ENCODE data around the gene OSBPL10. TPM values are rescaled to one million over a fixed set of nuclear protein-coding genes. Genes with fewer than 3 reads are reported as not detected.

OSBPL10 gene
- total and polyA plus RNA-seq, 2 of the 8 experiments (the other 6 are each of a cell fraction or from before 2014, with no cell fraction given): 26.2 to 86.7 TPM

DNA sequence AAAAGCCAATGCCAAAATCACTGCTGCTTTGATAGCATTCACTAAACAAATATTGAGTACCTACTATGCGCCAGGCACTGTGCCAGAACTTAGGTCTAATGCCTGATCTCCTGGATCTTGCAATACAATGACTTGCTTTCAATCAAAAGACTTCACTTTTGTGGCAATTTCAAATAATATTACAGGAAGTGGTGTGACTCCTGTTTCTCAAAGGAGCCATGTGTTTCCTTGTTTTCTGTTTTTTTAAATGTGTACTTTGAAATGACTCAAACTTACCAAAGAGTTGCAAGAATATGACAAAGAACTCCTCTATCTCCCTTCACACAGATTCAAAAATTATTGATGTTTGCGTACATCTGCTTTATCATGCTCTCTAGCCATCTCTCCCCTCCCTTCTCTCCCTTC is 18.3 kb downstream of the OSBPL10 start (continued):
- TF ChIP-seq, protein P1, sequence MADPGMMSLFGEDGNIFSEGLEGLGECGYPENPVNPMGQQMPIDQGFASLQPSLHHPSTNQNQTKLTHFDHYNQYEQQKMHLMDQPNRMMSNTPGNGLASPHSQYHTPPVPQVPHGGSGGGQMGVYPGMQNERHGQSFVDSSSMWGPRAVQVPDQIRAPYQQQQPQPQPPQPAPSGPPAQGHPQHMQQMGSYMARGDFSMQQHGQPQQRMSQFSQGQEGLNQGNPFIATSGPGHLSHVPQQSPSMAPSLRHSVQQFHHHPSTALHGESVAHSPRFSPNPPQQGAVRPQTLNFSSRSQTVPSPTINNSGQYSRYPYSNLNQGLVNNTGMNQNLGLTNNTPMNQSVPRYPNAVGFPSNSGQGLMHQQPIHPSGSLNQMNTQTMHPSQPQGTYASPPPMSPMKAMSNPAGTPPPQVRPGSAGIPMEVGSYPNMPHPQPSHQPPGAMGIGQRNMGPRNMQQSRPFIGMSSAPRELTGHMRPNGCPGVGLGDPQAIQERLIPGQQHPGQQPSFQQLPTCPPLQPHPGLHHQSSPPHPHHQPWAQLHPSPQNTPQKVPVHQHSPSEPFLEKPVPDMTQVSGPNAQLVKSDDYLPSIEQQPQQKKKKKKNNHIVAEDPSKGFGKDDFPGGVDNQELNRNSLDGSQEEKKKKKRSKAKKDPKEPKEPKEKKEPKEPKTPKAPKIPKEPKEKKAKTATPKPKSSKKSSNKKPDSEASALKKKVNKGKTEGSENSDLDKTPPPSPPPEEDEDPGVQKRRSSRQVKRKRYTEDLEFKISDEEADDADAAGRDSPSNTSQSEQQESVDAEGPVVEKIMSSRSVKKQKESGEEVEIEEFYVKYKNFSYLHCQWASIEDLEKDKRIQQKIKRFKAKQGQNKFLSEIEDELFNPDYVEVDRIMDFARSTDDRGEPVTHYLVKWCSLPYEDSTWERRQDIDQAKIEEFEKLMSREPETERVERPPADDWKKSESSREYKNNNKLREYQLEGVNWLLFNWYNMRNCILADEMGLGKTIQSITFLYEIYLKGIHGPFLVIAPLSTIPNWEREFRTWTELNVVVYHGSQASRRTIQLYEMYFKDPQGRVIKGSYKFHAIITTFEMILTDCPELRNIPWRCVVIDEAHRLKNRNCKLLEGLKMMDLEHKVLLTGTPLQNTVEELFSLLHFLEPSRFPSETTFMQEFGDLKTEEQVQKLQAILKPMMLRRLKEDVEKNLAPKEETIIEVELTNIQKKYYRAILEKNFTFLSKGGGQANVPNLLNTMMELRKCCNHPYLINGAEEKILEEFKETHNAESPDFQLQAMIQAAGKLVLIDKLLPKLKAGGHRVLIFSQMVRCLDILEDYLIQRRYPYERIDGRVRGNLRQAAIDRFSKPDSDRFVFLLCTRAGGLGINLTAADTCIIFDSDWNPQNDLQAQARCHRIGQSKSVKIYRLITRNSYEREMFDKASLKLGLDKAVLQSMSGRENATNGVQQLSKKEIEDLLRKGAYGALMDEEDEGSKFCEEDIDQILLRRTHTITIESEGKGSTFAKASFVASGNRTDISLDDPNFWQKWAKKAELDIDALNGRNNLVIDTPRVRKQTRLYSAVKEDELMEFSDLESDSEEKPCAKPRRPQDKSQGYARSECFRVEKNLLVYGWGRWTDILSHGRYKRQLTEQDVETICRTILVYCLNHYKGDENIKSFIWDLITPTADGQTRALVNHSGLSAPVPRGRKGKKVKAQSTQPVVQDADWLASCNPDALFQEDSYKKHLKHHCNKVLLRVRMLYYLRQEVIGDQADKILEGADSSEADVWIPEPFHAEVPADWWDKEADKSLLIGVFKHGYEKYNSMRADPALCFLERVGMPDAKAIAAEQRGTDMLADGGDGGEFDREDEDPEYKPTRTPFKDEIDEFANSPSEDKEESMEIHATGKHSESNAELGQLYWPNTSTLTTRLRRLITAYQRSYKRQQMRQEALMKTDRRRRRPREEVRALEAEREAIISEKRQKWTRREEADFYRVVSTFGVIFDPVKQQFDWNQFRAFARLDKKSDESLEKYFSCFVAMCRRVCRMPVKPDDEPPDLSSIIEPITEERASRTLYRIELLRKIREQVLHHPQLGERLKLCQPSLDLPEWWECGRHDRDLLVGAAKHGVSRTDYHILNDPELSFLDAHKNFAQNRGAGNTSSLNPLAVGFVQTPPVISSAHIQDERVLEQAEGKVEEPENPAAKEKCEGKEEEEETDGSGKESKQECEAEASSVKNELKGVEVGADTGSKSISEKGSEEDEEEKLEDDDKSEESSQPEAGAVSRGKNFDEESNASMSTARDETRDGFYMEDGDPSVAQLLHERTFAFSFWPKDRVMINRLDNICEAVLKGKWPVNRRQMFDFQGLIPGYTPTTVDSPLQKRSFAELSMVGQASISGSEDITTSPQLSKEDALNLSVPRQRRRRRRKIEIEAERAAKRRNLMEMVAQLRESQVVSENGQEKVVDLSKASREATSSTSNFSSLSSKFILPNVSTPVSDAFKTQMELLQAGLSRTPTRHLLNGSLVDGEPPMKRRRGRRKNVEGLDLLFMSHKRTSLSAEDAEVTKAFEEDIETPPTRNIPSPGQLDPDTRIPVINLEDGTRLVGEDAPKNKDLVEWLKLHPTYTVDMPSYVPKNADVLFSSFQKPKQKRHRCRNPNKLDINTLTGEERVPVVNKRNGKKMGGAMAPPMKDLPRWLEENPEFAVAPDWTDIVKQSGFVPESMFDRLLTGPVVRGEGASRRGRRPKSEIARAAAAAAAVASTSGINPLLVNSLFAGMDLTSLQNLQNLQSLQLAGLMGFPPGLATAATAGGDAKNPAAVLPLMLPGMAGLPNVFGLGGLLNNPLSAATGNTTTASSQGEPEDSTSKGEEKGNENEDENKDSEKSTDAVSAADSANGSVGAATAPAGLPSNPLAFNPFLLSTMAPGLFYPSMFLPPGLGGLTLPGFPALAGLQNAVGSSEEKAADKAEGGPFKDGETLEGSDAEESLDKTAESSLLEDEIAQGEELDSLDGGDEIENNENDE (IDR thresholded peaks at IDR 0.05; ENCODE audit: insufficient replicate concordance, low read length): no peak
- TF ChIP-seq YY1 (IDR thresholded peaks at IDR 0.05; ENCODE audit: low read depth, low read length) (no peak), ATF3 (IDR thresholded peaks at IDR 0.05; ENCODE audit: insufficient read depth, low read depth, low read length) (no peak), PHF8 (conservative IDR thresholded peaks at IDR 0.05; ENCODE audit: low read depth, low read length) (no peak)
- TF ChIP-seq, protein P2, sequence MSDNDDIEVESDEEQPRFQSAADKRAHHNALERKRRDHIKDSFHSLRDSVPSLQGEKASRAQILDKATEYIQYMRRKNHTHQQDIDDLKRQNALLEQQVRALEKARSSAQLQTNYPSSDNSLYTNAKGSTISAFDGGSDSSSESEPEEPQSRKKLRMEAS (IDR thresholded peaks at IDR 0.05): no peak
